Kidney capillary endothelial cell (primary cell): ENCODE data around the gene ANKFN1.

Experiments used
- DNase-seq: peaks from one replicate; pipeline ENCODE4 v3.0.0-alpha.2; 2018; ENCODE audit warnings: low spot score

The ANKFN1 gene

DNA sequence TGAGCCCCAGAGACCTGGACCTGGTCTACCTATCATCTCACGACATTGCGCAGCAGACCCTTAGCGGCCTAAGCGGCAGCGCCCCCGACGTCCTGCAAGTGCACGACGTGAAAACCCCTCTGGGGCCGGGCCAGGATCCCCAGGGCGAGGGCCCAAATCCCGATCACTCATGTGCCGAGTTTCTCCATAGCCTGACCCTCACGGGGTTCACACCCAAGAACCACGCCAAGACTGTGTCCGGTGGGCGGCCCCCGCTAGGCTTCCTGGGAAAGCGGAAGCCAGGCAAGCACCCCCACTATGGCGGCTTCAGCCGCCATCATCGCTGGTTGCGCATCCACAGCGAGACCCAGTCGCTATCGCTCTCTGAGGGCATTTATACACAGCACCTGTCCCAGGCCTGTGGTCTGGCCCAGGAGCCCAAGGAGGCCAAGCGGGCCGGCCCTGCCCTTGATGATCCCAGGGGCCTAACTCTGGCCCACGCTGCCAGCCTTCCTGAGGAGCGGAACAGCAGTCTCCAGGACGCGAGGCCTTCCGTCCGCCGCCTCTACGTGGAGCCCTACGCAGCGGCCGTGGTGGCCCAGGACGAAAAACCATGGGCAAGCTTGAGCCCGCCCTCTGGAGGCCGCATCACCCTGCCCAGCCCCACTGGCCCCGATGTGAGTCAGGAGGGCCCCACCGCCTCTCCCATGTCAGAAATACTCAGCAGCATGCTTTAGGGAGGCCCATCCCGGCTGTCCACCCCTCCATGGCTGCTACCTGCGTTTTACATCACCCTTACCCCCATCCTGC lies 357.5 kb downstream of the ANKFN1 start:
- no peak for DNase-seq

DNA sequence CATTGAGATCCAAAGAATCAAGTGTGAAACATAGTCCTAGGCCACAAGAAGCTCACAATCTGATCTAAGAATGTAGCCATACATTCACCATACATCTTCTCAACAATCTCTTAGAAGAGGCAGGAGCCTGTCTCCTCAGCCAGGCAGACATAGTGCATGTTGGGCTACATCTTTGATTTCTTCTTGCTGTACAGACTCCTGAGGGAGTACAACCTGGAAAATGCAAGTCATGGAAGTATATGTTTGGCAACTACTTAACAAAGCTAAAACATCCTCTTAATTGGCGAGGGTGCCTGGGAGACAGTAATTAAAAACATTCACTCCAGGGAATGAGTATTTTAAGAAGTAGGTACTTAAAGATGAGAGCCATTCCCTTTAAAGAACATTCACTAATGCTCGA lies 361.0 kb downstream of the ANKFN1 start:
- DNase-seq, result no peak

DNA sequence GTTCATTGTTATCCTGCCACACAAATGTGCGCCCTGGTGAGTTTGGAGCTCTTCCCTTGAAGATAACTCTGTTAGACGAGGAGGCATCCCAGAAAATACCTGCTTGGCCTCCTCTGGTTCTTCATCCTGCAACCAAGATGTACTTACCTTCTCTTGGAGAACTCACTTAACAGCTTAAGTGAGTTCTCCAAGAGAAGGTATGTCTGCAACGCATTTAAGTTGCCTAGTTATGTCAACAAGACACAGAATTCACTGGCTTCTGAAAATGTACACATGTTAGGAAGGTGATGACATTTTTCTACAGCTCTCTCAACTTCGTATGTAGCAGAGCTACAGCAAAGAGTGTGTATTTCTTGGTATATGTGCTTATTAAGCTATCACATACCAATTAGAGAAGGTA lies 361.6 kb downstream of the ANKFN1 start:
- DNase-seq, result no peak

DNA sequence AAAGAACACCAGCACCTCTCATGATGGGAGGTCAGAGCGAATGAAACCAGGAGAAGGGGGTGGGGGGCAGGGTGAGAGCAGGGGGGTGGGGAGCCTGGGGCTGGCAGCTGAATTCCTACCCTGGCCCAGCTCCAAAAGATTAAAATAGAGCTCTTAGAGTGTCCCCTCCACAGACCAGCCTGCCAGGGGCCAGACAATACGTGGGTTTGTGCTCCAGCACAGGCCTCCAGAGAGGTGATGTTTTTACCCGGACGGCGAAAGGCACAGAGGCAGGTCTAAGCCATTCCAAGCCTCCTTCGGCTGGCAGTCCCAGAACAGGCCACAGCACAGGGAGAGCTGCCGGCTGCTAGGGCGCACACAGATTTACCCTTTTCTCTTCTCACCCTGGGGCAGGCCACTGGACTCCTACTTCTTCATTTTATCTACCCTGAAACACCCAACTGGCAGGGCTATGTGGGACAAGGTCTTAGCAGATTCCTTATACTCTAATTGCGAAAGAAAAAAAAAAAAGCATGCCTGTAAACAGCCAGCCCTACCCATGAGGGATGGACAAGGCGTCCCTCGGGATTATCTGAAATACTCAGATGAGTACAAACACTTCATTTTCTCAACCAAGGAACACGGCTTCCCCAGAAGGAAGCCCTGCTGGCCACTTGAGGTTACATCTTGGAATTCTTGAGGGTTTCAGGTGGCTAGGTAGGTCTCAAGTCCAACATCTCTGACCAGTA lies 368.3 kb downstream of the ANKFN1 start:
- no peak for DNase-seq

DNA sequence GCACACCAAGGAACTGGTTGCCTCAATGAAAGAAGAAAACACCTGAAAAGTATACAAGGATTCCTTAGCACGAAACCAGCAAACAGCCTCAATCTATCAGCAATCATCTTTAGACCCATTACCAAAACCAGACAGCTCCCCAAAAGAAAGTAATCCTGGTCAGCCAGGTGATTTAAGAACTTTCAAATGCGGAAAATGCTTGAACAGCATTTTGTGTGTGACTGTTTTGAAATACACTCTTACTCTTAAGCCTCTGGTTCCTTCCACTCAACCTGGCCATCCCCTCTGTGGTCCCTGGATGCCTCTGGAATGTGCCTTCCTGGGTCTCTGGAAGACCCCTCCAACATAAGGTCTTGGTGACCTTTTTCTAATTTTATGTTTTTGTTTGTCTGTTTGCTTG lies 369.8 kb downstream of the ANKFN1 start:
- no peak for DNase-seq

DNA sequence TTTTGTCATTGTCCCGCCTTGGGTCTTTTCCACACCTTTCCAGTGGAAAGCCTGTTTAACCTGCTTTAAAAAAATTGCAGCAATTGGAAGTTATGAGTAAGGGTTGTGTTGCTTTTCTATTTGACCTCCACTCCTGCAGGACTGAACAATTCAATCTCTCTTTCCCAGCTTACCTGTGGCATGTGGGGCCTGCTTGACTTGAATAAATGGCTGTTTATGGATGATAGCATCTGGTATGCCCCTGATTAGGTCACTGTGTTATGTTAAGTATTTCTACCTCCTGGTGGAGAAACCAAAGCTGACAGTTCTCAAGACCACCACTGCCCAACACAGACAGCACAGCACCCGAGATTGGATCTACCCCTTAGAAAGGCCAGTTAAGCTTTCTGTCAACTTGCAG lies 375.4 kb downstream of the ANKFN1 start:
- no peak for DNase-seq

DNA sequence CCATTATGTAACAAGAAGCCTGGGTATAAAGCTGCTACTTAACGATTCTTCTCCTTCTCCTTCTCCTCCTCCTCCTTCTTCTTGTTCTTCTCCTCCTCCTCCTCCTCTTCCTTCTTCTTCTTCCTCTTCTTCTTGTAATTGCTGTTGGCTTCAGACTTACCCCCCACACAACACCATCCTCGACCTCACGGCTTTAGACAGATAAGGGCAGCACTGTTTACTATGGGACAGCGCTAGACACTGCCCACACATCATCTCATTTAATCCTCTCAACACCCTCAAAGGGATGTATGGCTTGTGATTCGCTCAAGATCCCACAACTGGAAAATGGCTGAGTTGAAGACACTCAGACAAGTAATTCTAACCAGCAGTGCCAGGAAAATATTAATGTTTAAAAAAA lies 379.7 kb downstream of the ANKFN1 start:
- DNase-seq, result no peak

DNA sequence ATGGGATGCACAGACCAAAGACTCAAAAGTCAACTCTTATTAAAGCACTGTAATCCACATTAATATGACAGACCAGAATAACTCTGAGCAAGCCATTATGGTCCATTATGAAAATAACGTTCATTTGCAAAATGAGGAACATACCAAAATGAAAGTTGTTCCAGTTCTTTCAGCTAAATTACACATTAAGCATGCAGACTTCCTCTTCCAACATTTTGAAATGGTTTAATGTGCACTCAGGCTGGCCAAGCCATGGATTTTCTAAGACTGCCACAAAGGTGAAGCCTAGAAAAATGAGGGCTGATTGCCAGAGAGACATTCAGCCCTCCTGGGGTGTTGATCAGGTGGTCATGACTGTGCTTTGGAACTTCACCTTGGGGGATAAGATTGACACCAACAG lies 383.5 kb downstream of the ANKFN1 start:
- no peak for DNase-seq

DNA sequence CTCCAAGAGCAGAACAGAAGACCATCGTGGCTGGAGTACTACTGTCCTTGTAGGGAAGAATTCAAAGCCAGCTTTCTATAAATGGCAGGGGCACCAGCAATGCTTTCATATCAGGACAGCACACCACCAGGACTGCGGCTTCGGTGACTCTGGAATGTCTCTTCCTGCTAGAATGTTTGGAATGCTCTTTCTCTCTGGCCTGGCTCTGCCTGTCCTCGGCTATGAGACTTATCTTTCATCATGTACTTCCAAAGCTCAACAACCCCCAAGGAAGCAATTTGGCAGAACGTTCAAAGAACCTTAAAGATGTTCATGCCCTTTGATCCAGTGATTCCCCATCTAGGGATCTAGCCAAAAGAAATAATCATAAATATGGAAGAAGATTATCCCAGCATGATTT lies 387.6 kb downstream of the ANKFN1 start:
- DNase-seq, result no peak

DNA sequence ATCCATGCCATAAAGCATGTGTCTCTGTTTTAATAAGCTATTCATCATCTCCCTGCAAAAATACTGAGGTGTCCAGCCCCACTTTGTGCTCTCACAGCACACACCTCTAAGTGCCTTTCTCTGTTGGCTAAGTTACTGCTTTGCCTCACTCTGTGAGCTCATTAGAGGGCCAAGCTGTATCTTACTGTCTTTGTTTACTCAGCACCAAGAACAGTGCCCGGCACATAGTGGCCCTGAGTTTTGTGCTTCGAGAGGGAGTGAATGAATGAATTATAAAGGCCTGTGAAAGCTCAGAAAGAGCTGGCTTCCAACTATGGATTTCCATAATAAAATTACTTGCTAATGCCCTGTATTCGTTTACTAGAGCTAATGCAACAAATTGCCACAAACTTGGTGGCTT lies 390.0 kb downstream of the ANKFN1 start:
- no peak for DNase-seq

DNA sequence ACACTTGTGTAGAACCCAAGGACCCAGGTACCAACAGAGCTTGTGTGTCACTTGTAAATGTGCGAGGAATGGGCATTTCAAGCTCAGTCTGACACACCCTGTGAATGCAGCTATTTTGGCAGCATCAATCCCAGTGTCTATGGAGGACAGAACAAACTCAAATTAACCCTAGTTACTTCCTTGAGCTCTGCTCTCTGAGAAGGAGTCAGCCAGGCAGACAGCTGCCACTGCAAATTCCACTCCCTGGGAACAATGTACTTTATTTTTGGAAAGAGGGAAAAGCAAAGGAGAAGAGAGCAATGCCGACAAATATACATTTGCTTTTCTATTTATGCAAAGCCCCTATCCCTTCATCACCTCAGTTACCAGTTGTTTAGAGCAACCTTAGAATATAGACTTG lies 391.8 kb downstream of the ANKFN1 start:
- DNase-seq, result no peak

DNA sequence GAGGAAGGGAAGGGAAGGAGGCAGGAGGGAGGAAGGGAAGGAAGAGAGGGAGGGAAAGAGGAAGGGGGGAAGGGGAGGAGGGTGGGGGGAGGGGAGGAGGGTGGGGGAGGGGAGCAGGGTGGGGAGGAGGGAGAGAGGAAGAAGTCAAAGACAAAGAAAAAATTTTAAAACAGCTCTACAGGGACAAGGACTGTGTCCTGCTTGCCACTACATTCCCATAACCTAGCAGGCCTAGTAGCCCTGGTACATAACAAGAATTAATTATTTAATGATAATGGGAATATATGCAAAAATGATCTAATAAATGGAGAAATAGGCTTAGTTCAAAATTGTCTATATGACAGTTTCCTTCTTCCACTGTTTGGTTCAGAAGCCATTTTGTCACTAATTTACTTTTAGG lies 392.7 kb downstream of the ANKFN1 start:
- DNase-seq, result no peak

DNA sequence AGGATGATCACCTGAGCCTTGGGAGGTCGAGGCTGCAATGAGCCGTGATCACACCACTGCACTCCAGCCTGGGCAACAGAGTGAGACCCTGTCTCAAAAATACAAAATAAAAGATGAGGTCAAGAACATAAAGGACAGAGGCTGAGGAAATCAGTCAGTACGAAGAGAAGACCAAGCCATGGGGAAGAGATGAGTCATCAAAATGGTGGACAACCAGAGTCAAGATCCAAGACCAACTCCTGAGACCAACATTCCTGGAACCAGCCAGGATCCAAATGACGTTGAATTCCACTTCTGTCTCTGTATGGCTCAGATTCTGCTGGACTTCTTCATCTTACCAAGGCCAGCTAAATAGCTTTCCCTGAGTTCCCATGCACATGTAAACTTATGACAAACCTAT lies 395.4 kb downstream of the ANKFN1 start:
- DNase-seq, result no peak

DNA sequence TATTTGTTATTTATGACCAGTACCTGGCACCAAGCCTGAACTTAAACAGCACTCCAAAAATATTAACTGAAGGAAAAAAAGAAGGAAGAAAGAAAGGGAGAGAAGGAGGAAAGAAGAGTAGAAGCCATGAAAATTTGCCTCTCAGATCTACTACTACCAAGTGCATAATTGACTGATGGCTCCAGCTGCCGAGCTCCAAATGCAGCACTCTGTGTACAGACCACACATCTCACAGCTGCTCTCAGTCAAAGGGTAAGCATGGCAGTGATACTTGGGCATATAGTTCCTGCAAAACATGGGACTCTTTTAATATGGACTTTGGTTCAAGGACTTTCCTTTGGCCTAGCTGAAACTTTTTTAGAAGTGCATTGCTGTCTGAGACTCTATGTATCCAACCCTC lies 396.2 kb downstream of the ANKFN1 start:
- DNase-seq, result no peak

DNA sequence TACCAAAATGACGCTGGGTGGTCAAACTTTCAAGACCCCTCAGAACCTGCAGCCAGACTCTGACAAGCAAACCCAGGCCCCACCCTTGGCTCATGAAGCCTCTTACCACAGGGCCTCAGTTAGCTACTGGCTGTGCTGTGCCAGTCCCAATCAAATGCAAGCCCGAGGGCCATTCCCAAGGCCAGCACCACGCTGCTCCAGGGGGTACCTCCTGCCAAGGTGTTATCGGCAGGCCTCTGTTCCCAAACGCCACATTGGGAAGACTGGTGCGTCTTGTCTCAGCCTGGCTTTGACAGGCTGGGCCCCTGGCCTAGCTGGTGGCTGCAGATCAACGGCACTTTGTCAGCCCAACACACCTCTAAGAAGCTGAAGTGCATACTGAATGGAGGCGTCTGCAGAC lies 404.4 kb downstream of the ANKFN1 start:
- DNase-seq, result no peak

DNA sequence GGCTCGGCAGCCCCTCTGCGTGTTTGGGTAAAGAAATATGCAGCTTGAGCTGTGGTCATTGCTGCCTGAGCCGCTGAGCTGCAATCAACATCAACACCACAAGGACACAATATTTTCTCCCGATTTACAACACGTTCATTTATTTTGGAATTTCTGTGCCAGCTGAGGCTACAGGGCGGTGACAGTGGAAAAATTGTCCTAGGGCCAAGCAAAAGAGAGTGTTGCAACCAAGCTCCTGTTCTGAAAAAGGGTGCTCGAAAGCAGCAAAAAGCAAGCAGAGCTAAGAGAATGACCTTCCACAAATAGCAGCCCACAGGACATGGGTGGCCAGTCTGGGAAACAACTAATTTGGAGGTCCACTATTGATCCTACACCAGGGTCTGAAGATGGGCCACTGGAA lies 404.8 kb downstream of the ANKFN1 start:
- no peak for DNase-seq
